Kidney (tissue), 14 donors: ENCODE results near the gene SVIL. TPM values are rescaled to one million over a fixed set of nuclear protein-coding genes. Genes with fewer than 3 reads are reported as not detected.
"Not testable (repeated sequence)": the region's sequence is repeated elsewhere in the genome, so short reads cannot be mapped to it uniquely, and the experiment has no call there.

ENCODE experiments used
- DNase-seq, 5 donors: peaks; one replicate each; pipeline ENCODE4 v3.0.0-alpha.2; 2013 to 2020
- FAIRE-seq: peaks from 2 replicates; lab custom pipeline; 2012; peaks lifted over from hg19 to GRCh38; lab: Jason Lieb, UNC
- H3K27ac ChIP-seq, 2 donors: one replicate each; pipeline ENCODE4 v1.7.0; 2013; ENCODE audit warnings: low read depth in 2 of 2, low read length in 2 of 2, inconsistent platforms in 1 of 2
- H3K27me3 ChIP-seq: one replicate; pipeline ENCODE4 v1.7.1; 2013; ENCODE audit warnings: low read length, inconsistent platforms; ENCODE audit not compliant: control insufficient read depth, insufficient read depth
- H3K36me3 ChIP-seq, 3 donors: one replicate each; pipeline versions ENCODE4 v1.7.0 to v1.7.1; 2013; ENCODE audit warnings: low read length in 3 of 3, control low read depth in 1 of 3, inconsistent platforms in 1 of 3; ENCODE audit not compliant: insufficient read depth in 3 of 3, control insufficient read depth in 2 of 3
- H3K4me1 ChIP-seq, 3 donors: one replicate each; pipeline versions ENCODE4 v1.7.0 to v1.7.1; 2013; ENCODE audit warnings: low read length in 3 of 3, inconsistent platforms in 1 of 3, low read depth in 1 of 3; ENCODE audit not compliant: control insufficient read depth in 2 of 3, insufficient read depth in 2 of 3
- H3K4me3 ChIP-seq, 3 donors: one replicate each; pipeline versions ENCODE4 v1.7.0 to v1.8.1; 2013; ENCODE audit warnings: low read length in 3 of 3, control low read depth in 1 of 3, inconsistent platforms in 1 of 3
- H3K9ac ChIP-seq, 3 donors: one replicate each; pipeline versions ENCODE4 v1.7.0 to v1.7.1; 2013; ENCODE audit warnings: low read length in 3 of 3, control low read depth in 1 of 3, inconsistent platforms in 1 of 3
- H3K9me3 ChIP-seq, 3 donors: one replicate each; pipeline versions ENCODE4 v1.7.0 to v1.7.1; 2013; ENCODE audit warnings: low read length in 3 of 3, control low read depth in 1 of 3, inconsistent platforms in 1 of 3; ENCODE audit not compliant: control insufficient read depth in 2 of 3, insufficient read depth in 1 of 3
- CTCF ChIP-seq: IDR thresholded peaks from 3 replicates; pipeline ENCODE4 v1.5.1; 2012; ENCODE audit warnings: mild to moderate bottlenecking, moderate library complexity, borderline replicate concordance; ENCODE audit not compliant: insufficient read depth; ENCODE audit errors: extremely low read depth
- intact Hi-C: fragments of 100-400 bp; cut with DNase I; formaldehyde crosslinking; loops from one replicate; pipeline ENCODE4 v1.11.1; 2022
- polyA plus RNA-seq: library from polyadenylated mRNA; stranded (reverse); fragments of 350-450 nt; fragmentation: Illumina TruSeq; extraction: RNeasy Lipid Tissue Mini Kit (QIAGEN cat#74804); gene quantifications from one replicate; pipeline ENCODE4 v1.2.3, GENCODE V29; 2014; ENCODE audit warnings: low read depth, low replicate concordance; ENCODE audit not compliant: insufficient read depth
- total RNA-seq: library from RNA; stranded (reverse); fragmentation: NEBNext Ultra II Directional; extraction: Animal tissue kit (Norgen Biotek cat#: 25700); gene quantifications from one replicate; pipeline ENCODE4 v1.2.1, GENCODE V29; 2021
- donor health status: control.
- donor health status: control.
- donor health status: control.
- donor health status: control.
- donor health status: control.
- donor health status: DM: yes; HTN: yes; CAD: no.
- donor health status: Normal renal cell carcinoma (clear cell type).

SVIL gene
- total and polyA plus RNA-seq, 2 donors from 2014 or later, result 7.4 to 94.4 TPM

- Histone ChIP-seq H3K27me3 (no peaks in the 10 kb centered on the region), H3K4me1 (no peaks in the 10 kb centered on the region), H3K36me3 (peaks cover 3 to 37% (median 9%) of the 10 kb centered on the region in 3 donors), H3K9me3 (no peaks in the 10 kb centered on the region), H3K9ac (no peak overlapping the region), H3K27ac (no peak overlapping the region), H3K4me3 (no peak overlapping the region)
- intact Hi-C loops, result no loop called here
- TF ChIP-seq CTCF, result no peak
- FAIRE-seq, result no peak
- no peak for DNase-seq
These were observed 139.4 kb downstream of the SVIL start for GRCh38 chr10:29495366-29495765.

GRCh38 chr10:29493697-29494096 is 141.1 kb downstream of the SVIL start:
- H3K27ac ChIP-seq, result no peak overlapping the region
- H3K9me3 ChIP-seq, result no peaks in the 10 kb centered on the region
- no peak overlapping the region for H3K9ac ChIP-seq
- no peak overlapping the region for H3K4me3 ChIP-seq
- peaks cover 3 to 46% (median 7%) of the 10 kb centered on the region in 3 donors for H3K36me3 ChIP-seq
- no peaks in the 10 kb centered on the region for H3K4me1 ChIP-seq
- no peak for TF ChIP-seq CTCF
- intact Hi-C loops, result no loop called here
- FAIRE-seq (no peak), DNase-seq (no peak)
- H3K27me3 ChIP-seq, result no peaks in the 10 kb centered on the region

- FAIRE-seq (no peak), DNase-seq (no peak)
- Histone ChIP-seq H3K9ac (no peak overlapping the region), H3K27me3 (no peaks in the 10 kb centered on the region), H3K9me3 (no peaks in the 10 kb centered on the region), H3K27ac (no peak overlapping the region), H3K4me1 (no peaks in the 10 kb centered on the region), H3K4me3 (no peak overlapping the region), H3K36me3 (peaks cover 3 to 53% (median 7%) of the 10 kb centered on the region in 3 donors)
- no peak for TF ChIP-seq CTCF
- intact Hi-C loops, result no loop called here
These were observed 142.0 kb downstream of the SVIL start for GRCh38 chr10:29492774-29493173.

- DNase-seq, result no peak
- no peak for FAIRE-seq
- intact Hi-C loops, result no loop called here
- Histone ChIP-seq H3K9me3 (no peaks in the 10 kb centered on the region), H3K4me3 (no peak overlapping the region), H3K36me3 (peaks cover 3 to 53% (median 8%) of the 10 kb centered on the region in 3 donors), H3K9ac (no peak overlapping the region), H3K4me1 (no peaks in the 10 kb centered on the region), H3K27me3 (no peaks in the 10 kb centered on the region), H3K27ac (no peak overlapping the region)
- TF ChIP-seq CTCF, result no peak
These were observed 142.9 kb downstream of the SVIL start for GRCh38 chr10:29491918-29492317.

GRCh38 chr10:29490781-29491280 is 143.9 kb downstream of the SVIL start:
- H3K4me1 ChIP-seq, H3K9ac ChIP-seq, H3K9me3 ChIP-seq, FAIRE-seq, H3K4me3 ChIP-seq, H3K27me3 ChIP-seq, H3K27ac ChIP-seq, intact Hi-C loops, DNase-seq: not testable (repeated sequence)
- peaks cover 3 to 55% (median 11%) of the 10 kb centered on the region in 3 donors for H3K36me3 ChIP-seq
